GM12878 (cell line): ENCODE results near the gene EPHB1.

Experiments used
- BCL3 ChIP-seq: IDR thresholded peaks from 2 replicates; pipeline ENCODE4 v1.6.1; 2011; ENCODE audit warnings: borderline replicate concordance, low read depth, mild to moderate bottlenecking, moderate library complexity, low read length; ENCODE audit not compliant: insufficient read depth, poor library complexity, severe bottlenecking
- MXI1 ChIP-seq: fragments of 150-350 bp; IDR thresholded peaks from 2 replicates; pipeline ENCODE4 v1.6.1; 2011; ENCODE audit warnings: low read depth, mild to moderate bottlenecking, inconsistent platforms, low read length, improper control_type of control experiment
- PRDM15 ChIP-seq: fragments of 450-650 bp; formaldehyde crosslinking; IDR thresholded peaks from 2 replicates; pipeline ENCODE4 v1.4.0; 2020; ENCODE audit warnings: mild to moderate bottlenecking, moderate library complexity
- RAD21 ChIP-seq: IDR thresholded peaks from 2 replicates; pipeline ENCODE4 v1.6.1; 2011; ENCODE audit warnings: mild to moderate bottlenecking, low read depth, low read length, moderate library complexity; ENCODE audit not compliant: insufficient read depth
- SIN3A ChIP-seq: IDR thresholded peaks from 2 replicates; pipeline ENCODE4 v1.6.1; 2012; ENCODE audit warnings: low read depth, low read length, improper control_type of control experiment
- SP1 ChIP-seq: IDR thresholded peaks from one replicate; pipeline ENCODE4 v1.6.1; 2011; ENCODE audit warnings: low read depth, low read length
- SUPT20H ChIP-seq: IDR thresholded peaks from 2 replicates; pipeline ENCODE4 v1.6.1; 2011; ENCODE audit warnings: low read depth, mild to moderate bottlenecking, low read length, moderate library complexity, borderline replicate concordance; ENCODE audit not compliant: control insufficient read depth
- USF2 ChIP-seq: IDR thresholded peaks from 2 replicates; pipeline ENCODE4 v1.6.1; 2011; ENCODE audit warnings: low read depth, low read length, improper control_type of control experiment, borderline replicate concordance
- TF ChIP-seq, protein P1 (sequence below), 3 experiments: IDR thresholded peaks in 2 of 3; conservative IDR thresholded peaks in 1 of 3; 2 replicates each; pipeline ENCODE4 v1.5.1; 2011; ENCODE audit warnings: low read depth in 3 of 3, low read length in 3 of 3, mild to moderate bottlenecking in 3 of 3, control low read depth in 2 of 3, moderate library complexity in 2 of 3, inconsistent platforms in 1 of 3, mixed read lengths in 1 of 3; ENCODE audit not compliant: control insufficient read depth in 2 of 3, insufficient read depth in 1 of 3; ENCODE audit errors: extremely low read depth in 1 of 3
- TF ChIP-seq, protein P2 (sequence below): fragments of 150-350 bp; IDR thresholded peaks from 2 replicates; pipeline ENCODE4 v1.6.1; 2016; ENCODE audit warnings: low read depth, low read length
- TF ChIP-seq, protein P3 (sequence below): fragments of 450-650 bp; IDR thresholded peaks from 2 replicates; pipeline ENCODE4 v1.6.1; 2017; ENCODE audit warnings: borderline replicate concordance

DNA sequence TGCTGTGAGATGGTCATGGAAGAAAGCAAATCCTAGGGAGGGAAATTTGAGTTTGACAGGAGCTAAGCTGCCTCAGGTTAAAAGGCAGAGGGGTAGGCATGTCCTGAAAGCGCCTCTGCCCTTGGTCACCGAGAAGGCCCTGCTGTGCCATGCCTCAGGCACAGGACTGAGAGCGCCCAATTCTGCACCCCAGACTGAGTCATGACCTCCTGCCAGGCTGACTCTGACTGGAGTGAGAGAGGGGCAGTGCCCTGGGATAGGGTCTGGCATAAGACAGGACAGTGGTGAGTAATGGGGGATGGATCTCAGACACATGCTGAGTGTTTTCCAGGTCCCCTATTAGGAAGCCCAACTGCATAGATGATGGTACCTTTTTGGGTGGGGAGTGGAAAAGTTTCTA, 44.4 kb downstream of the EPHB1 start:
- TF ChIP-seq, protein P1, sequence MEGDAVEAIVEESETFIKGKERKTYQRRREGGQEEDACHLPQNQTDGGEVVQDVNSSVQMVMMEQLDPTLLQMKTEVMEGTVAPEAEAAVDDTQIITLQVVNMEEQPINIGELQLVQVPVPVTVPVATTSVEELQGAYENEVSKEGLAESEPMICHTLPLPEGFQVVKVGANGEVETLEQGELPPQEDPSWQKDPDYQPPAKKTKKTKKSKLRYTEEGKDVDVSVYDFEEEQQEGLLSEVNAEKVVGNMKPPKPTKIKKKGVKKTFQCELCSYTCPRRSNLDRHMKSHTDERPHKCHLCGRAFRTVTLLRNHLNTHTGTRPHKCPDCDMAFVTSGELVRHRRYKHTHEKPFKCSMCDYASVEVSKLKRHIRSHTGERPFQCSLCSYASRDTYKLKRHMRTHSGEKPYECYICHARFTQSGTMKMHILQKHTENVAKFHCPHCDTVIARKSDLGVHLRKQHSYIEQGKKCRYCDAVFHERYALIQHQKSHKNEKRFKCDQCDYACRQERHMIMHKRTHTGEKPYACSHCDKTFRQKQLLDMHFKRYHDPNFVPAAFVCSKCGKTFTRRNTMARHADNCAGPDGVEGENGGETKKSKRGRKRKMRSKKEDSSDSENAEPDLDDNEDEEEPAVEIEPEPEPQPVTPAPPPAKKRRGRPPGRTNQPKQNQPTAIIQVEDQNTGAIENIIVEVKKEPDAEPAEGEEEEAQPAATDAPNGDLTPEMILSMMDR (IDR thresholded peaks at IDR 0.05 in 2 of 3, conservative IDR thresholded peaks at IDR 0.05 in 1 of 3; ENCODE audit: control insufficient read depth in 2 of 3, extremely low read depth in 1 of 3, insufficient read depth in 1 of 3, low read depth in 3 of 3, low read length in 3 of 3): no peak
- no peak for TF ChIP-seq SUPT20H
- no peak for TF ChIP-seq PRDM15 (CRISPR knock-in tag)
- TF ChIP-seq MXI1: no peak
- no peak for TF ChIP-seq SIN3A
- TF ChIP-seq SP1: no peak
- TF ChIP-seq RAD21: no peak
- TF ChIP-seq, protein P2, sequence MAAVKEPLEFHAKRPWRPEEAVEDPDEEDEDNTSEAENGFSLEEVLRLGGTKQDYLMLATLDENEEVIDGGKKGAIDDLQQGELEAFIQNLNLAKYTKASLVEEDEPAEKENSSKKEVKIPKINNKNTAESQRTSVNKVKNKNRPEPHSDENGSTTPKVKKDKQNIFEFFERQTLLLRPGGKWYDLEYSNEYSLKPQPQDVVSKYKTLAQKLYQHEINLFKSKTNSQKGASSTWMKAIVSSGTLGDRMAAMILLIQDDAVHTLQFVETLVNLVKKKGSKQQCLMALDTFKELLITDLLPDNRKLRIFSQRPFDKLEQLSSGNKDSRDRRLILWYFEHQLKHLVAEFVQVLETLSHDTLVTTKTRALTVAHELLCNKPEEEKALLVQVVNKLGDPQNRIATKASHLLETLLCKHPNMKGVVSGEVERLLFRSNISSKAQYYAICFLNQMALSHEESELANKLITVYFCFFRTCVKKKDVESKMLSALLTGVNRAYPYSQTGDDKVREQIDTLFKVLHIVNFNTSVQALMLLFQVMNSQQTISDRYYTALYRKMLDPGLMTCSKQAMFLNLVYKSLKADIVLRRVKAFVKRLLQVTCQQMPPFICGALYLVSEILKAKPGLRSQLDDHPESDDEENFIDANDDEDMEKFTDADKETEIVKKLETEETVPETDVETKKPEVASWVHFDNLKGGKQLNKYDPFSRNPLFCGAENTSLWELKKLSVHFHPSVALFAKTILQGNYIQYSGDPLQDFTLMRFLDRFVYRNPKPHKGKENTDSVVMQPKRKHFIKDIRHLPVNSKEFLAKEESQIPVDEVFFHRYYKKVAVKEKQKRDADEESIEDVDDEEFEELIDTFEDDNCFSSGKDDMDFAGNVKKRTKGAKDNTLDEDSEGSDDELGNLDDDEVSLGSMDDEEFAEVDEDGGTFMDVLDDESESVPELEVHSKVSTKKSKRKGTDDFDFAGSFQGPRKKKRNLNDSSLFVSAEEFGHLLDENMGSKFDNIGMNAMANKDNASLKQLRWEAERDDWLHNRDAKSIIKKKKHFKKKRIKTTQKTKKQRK: no peak
- no peak for TF ChIP-seq USF2
- TF ChIP-seq, protein P3, sequence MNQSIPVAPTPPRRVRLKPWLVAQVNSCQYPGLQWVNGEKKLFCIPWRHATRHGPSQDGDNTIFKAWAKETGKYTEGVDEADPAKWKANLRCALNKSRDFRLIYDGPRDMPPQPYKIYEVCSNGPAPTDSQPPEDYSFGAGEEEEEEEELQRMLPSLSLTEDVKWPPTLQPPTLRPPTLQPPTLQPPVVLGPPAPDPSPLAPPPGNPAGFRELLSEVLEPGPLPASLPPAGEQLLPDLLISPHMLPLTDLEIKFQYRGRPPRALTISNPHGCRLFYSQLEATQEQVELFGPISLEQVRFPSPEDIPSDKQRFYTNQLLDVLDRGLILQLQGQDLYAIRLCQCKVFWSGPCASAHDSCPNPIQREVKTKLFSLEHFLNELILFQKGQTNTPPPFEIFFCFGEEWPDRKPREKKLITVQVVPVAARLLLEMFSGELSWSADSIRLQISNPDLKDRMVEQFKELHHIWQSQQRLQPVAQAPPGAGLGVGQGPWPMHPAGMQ: no peak
- no peak for TF ChIP-seq BCL3
